Measurements from ENCODE around the gene C6orf58.

GRCh38 chr6:127592964-127593363 lies 16.0 kb downstream of the C6orf58 start:
- TF ChIP-seq, protein P1, sequence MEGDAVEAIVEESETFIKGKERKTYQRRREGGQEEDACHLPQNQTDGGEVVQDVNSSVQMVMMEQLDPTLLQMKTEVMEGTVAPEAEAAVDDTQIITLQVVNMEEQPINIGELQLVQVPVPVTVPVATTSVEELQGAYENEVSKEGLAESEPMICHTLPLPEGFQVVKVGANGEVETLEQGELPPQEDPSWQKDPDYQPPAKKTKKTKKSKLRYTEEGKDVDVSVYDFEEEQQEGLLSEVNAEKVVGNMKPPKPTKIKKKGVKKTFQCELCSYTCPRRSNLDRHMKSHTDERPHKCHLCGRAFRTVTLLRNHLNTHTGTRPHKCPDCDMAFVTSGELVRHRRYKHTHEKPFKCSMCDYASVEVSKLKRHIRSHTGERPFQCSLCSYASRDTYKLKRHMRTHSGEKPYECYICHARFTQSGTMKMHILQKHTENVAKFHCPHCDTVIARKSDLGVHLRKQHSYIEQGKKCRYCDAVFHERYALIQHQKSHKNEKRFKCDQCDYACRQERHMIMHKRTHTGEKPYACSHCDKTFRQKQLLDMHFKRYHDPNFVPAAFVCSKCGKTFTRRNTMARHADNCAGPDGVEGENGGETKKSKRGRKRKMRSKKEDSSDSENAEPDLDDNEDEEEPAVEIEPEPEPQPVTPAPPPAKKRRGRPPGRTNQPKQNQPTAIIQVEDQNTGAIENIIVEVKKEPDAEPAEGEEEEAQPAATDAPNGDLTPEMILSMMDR (IDR thresholded peaks at IDR 0.05): no peak
- TF ChIP-seq POLR2A (IDR thresholded peaks at IDR 0.05) (no peak), EP300 (IDR thresholded peaks at IDR 0.05) (no peak)

Data from ovary (tissue), 3 donors.